HepG2 (cell line): ENCODE results near the gene FOXA3. TPM values are rescaled to one million over a fixed set of nuclear protein-coding genes. Genes with fewer than 3 reads are reported as not detected.
A peak's percentile ranks its signal among the peaks of the same experiment; 100 is the strongest.

Experiments used
- ATRX ChIP-seq: sonication (generic); formaldehyde crosslinking; IDR thresholded peaks from 2 replicates; pipeline ENCODE4 v1.4.0; 2020; ENCODE audit warnings: missing genetic modification reagents, borderline replicate concordance
- CAMTA2 ChIP-seq: sonication (generic); formaldehyde crosslinking; IDR thresholded peaks from 2 replicates; pipeline ENCODE4 v1.4.0; 2020; ENCODE audit warnings: mild to moderate bottlenecking, missing genetic modification reagents, borderline replicate concordance
- CEBPB ChIP-seq: IDR thresholded peaks from 2 replicates; pipeline ENCODE4 v1.6.1; 2011; ENCODE audit warnings: low read depth, low read length, improper control_type of control experiment, borderline replicate concordance
- FOXP1 ChIP-seq, 2 experiments: fragments of 450-650 bp in 1 of 2; IDR thresholded peaks; 2 replicates each; pipeline ENCODE4 v1.6.1; 2017 to 2018; ENCODE audit warnings: antibody characterized with exemption in 1 of 2
- HNRNPUL1 ChIP-seq: fragments of 200-400 bp; formaldehyde crosslinking; IDR thresholded peaks from 2 replicates; pipeline ENCODE4 v1.6.1; 2017; ENCODE audit warnings: low read depth, mild to moderate bottlenecking, low read length, moderate library complexity
- IKZF1 ChIP-seq: fragments of 450-650 bp; IDR thresholded peaks from 2 replicates; pipeline ENCODE4 v1.7.1; 2016
- KLF16 ChIP-seq, 2 experiments: sonication (generic) in 1 of 2; formaldehyde crosslinking in 1 of 2; IDR thresholded peaks; 2 replicates each; pipeline versions ENCODE4 v1.6.1 to v1.8.0; 2016 to 2023; ENCODE audit warnings: missing genetic modification reagents in 2 of 2, missing compliant biosample characterization in 1 of 2
- NFE2L2 ChIP-seq: fragments of 150-350 bp; IDR thresholded peaks from 2 replicates; pipeline ENCODE4 v1.6.1; 2014; ENCODE audit warnings: low read length
- NFYC ChIP-seq: IDR thresholded peaks from 2 replicates; pipeline ENCODE4 v1.6.1; 2016; ENCODE audit warnings: missing genetic modification reagents, missing compliant biosample characterization
- NR1H2 ChIP-seq: sonication (generic); formaldehyde crosslinking; IDR thresholded peaks from 2 replicates; pipeline ENCODE4 v1.8.1; 2022; ENCODE audit warnings: low read depth, missing genetic modification reagents, borderline replicate concordance
- RCOR2 ChIP-seq: IDR thresholded peaks from 2 replicates; pipeline ENCODE4 v1.6.1; 2016; ENCODE audit warnings: missing biosample characterization, missing genetic modification reagents
- RXRB ChIP-seq: IDR thresholded peaks from 2 replicates; pipeline ENCODE4 v1.6.1; 2016; ENCODE audit warnings: borderline replicate concordance, missing genetic modification reagents, missing compliant biosample characterization
- ZC3H13 ChIP-seq: sonication (generic); formaldehyde crosslinking; IDR thresholded peaks from 2 replicates; pipeline ENCODE4 v1.8.1; 2023; ENCODE audit warnings: mild to moderate bottlenecking, missing genetic modification reagents, moderate library complexity
- ZNF260 ChIP-seq: sonication (generic); formaldehyde crosslinking; IDR thresholded peaks from 2 replicates; pipeline ENCODE4 v1.4.0; 2020; ENCODE audit warnings: missing genetic modification reagents, low read depth, mild to moderate bottlenecking, borderline replicate concordance
- ZNF335 ChIP-seq: sonication (generic); formaldehyde crosslinking; IDR thresholded peaks from 2 replicates; pipeline ENCODE4 v1.4.0; 2020; ENCODE audit warnings: missing genetic modification reagents
- ZNF724P ChIP-seq: sonication (generic); formaldehyde crosslinking; IDR thresholded peaks from 2 replicates; pipeline ENCODE4 v1.8.0; 2022; ENCODE audit warnings: missing genetic modification reagents, borderline replicate concordance
- ZNF737 ChIP-seq: sonication (generic); formaldehyde crosslinking; IDR thresholded peaks from 2 replicates; pipeline ENCODE4 v1.5.0; 2020; ENCODE audit warnings: missing genetic modification reagents, mild to moderate bottlenecking, borderline replicate concordance
- polyA plus RNA-seq, 8 experiments: library from polyadenylated mRNA; depleted of rRNA in 3 of 8; stranded (reverse) in 7 of 8; unstranded in 1 of 8; fragments of >200 nt; fragmentation: Illumina TruSeq in 4 of 8; extraction: Trizol in 4 of 8; gene quantifications; 2 replicates each; pipeline versions ENCODE4 v1.2.1 to v1.2.3, GENCODE V29; 2011 to 2016; ENCODE audit warnings: low read depth in 4 of 8, missing spikeins in 1 of 8, mixed read lengths in 1 of 8; ENCODE audit not compliant: insufficient read depth in 1 of 8
- total RNA-seq, 5 experiments: library from RNA; depleted of rRNA; stranded (reverse); fragments of >200 nt; fragmentation: Illumina TruSeq; extraction: Trizol; gene quantifications; 2 replicates each; pipeline ENCODE4 v1.2.3, GENCODE V29; 2016; ENCODE audit warnings: low read depth in 1 of 5
- TF ChIP-seq, protein P1 (sequence below): sonication (generic); formaldehyde crosslinking; IDR thresholded peaks from 2 replicates; pipeline ENCODE4 v1.5.0; 2020; ENCODE audit warnings: mild to moderate bottlenecking, missing genetic modification reagents
- TF ChIP-seq, protein P2 (sequence below): sonication (generic); formaldehyde crosslinking; conservative IDR thresholded peaks from 2 replicates; pipeline ENCODE4 v1.4.0; 2020; ENCODE audit warnings: mild to moderate bottlenecking, missing genetic modification reagents, moderate library complexity
- TF ChIP-seq, protein P3 (sequence below): sonication (generic); formaldehyde crosslinking; conservative IDR thresholded peaks from 2 replicates; pipeline ENCODE4 v1.5.0; 2020; ENCODE audit warnings: missing genetic modification reagents
- TF ChIP-seq, protein P4 (sequence below), 2 experiments: sonication (generic) in 1 of 2; formaldehyde crosslinking in 1 of 2; IDR thresholded peaks; 2 replicates each; pipeline versions ENCODE4 v1.4.0 to v1.6.1; 2018 to 2020; ENCODE audit warnings: missing genetic modification reagents in 2 of 2, borderline replicate concordance in 1 of 2, low read depth in 1 of 2, mild to moderate bottlenecking in 1 of 2, missing biosample characterization in 1 of 2

FOXA3 gene
- total and polyA plus RNA-seq, 2 of the 13 experiments (the other 11 are each of a cell fraction or from before 2014, with no cell fraction given): 29.8 to 47.6 TPM

DNA sequence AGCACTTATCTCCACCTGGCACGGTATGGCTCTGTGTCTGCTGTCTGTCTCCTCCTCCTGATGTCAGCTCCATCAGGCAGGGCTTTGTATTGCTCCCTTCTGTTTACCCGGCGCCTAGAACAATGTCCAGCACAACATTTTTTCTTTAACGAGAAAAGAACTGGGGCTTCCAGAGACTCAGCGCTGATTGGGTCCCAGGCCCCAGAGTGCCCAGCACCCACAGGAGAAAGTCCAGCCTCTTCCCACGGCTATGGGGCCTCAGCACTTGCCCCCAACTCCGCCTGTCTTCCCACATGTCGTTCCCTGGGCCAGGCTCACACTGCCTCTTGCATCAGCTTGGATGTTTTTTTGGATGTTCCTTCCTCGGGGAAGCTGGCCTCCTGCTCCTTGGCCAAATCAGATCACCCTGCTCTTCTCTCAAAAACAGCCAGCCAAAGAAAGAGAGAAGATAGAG, 31.4 kb downstream of the FOXA3 start (continued):
- TF ChIP-seq, protein P1, sequence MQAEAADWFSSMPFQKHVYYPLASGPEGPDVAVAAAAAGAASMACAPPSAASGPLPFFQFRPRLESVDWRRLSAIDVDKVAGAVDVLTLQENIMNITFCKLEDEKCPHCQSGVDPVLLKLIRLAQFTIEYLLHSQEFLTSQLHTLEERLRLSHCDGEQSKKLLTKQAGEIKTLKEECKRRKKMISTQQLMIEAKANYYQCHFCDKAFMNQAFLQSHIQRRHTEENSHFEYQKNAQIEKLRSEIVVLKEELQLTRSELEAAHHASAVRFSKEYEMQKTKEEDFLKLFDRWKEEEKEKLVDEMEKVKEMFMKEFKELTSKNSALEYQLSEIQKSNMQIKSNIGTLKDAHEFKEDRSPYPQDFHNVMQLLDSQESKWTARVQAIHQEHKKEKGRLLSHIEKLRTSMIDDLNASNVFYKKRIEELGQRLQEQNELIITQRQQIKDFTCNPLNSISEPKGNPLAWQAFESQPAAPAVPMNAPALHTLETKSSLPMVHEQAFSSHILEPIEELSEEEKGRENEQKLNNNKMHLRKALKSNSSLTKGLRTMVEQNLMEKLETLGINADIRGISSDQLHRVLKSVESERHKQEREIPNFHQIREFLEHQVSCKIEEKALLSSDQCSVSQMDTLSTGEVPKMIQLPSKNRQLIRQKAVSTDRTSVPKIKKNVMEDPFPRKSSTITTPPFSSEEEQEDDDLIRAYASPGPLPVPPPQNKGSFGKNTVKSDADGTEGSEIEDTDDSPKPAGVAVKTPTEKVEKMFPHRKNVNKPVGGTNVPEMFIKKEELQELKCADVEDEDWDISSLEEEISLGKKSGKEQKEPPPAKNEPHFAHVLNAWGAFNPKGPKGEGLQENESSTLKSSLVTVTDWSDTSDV: no peak
- TF ChIP-seq HNRNPUL1: no peak
- TF ChIP-seq, protein P2, sequence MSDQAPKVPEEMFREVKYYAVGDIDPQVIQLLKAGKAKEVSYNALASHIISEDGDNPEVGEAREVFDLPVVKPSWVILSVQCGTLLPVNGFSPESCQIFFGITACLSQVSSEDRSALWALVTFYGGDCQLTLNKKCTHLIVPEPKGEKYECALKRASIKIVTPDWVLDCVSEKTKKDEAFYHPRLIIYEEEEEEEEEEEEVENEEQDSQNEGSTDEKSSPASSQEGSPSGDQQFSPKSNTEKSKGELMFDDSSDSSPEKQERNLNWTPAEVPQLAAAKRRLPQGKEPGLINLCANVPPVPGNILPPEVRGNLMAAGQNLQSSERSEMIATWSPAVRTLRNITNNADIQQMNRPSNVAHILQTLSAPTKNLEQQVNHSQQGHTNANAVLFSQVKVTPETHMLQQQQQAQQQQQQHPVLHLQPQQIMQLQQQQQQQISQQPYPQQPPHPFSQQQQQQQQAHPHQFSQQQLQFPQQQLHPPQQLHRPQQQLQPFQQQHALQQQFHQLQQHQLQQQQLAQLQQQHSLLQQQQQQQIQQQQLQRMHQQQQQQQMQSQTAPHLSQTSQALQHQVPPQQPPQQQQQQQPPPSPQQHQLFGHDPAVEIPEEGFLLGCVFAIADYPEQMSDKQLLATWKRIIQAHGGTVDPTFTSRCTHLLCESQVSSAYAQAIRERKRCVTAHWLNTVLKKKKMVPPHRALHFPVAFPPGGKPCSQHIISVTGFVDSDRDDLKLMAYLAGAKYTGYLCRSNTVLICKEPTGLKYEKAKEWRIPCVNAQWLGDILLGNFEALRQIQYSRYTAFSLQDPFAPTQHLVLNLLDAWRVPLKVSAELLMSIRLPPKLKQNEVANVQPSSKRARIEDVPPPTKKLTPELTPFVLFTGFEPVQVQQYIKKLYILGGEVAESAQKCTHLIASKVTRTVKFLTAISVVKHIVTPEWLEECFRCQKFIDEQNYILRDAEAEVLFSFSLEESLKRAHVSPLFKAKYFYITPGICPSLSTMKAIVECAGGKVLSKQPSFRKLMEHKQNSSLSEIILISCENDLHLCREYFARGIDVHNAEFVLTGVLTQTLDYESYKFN (CRISPR knock-in tag): peak; percentile 85
- TF ChIP-seq CEBPB: no peak
- TF ChIP-seq, protein P3, sequence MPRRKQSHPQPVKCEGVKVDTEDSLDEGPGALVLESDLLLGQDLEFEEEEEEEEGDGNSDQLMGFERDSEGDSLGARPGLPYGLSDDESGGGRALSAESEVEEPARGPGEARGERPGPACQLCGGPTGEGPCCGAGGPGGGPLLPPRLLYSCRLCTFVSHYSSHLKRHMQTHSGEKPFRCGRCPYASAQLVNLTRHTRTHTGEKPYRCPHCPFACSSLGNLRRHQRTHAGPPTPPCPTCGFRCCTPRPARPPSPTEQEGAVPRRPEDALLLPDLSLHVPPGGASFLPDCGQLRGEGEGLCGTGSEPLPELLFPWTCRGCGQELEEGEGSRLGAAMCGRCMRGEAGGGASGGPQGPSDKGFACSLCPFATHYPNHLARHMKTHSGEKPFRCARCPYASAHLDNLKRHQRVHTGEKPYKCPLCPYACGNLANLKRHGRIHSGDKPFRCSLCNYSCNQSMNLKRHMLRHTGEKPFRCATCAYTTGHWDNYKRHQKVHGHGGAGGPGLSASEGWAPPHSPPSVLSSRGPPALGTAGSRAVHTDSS (CRISPR knock-in tag): no peak
- TF ChIP-seq IKZF1: no peak
- TF ChIP-seq ZC3H13: no peak
- no peak for TF ChIP-seq NR1H2 (CRISPR knock-in tag)
- no peak for TF ChIP-seq ZNF260 (CRISPR knock-in tag)
- TF ChIP-seq ATRX (CRISPR knock-in tag): no peak
- TF ChIP-seq RCOR2 (CRISPR knock-in tag): peak; percentile 49
- 0 out of 2 replicates have a peak, but pooled peaks have one; percentile 37 for TF ChIP-seq ZNF335
- TF ChIP-seq NFE2L2: no peak
- 0 out of 2 replicates have a peak, but pooled peaks have one; percentile 36 for TF ChIP-seq NFYC (CRISPR knock-in tag)
- no peak for TF ChIP-seq ZNF724P (CRISPR knock-in tag)
- no peak; a peak in 1 of 4 replicates for TF ChIP-seq KLF16 (CRISPR knock-in tag; IDR thresholded peaks at IDR 0.05)
- TF ChIP-seq CAMTA2 (CRISPR knock-in tag): no peak
- TF ChIP-seq RXRB (CRISPR knock-in tag): 0 out of 2 replicates have a peak, but pooled peaks have one; percentile 38
- no peak for TF ChIP-seq ZNF737 (CRISPR knock-in tag)
- peak; percentile 85 for TF ChIP-seq FOXP1 (IDR thresholded peaks at IDR 0.05)
- TF ChIP-seq FOXP1 (CRISPR knock-in tag; IDR thresholded peaks at IDR 0.05): peak; percentile 82
- TF ChIP-seq, protein P4, sequence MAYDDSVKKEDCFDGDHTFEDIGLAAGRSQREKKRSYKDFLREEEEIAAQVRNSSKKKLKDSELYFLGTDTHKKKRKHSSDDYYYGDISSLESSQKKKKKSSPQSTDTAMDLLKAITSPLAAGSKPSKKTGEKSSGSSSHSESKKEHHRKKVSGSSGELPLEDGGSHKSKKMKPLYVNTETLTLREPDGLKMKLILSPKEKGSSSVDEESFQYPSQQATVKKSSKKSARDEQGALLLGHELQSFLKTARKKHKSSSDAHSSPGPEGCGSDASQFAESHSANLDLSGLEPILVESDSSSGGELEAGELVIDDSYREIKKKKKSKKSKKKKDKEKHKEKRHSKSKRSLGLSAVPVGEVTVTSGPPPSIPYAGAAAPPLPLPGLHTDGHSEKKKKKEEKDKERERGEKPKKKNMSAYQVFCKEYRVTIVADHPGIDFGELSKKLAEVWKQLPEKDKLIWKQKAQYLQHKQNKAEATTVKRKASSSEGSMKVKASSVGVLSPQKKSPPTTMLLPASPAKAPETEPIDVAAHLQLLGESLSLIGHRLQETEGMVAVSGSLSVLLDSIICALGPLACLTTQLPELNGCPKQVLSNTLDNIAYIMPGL (CRISPR knock-in tag; IDR thresholded peaks at IDR 0.05; ENCODE audit: borderline replicate concordance in 1 of 2, low read depth in 1 of 2): no peak
